COLO668 (cell line): ENCODE data around the gene PPP6R2.
A peak's percentile ranks its signal among the peaks of the same experiment; 100 is the strongest.

Experiments used
- DNase-seq: peaks from one replicate; lab custom pipeline; 2025; ENCODE audit not compliant: unreplicated experiment; lab: John Stamatoyannopoulos, UW

PPP6R2 gene

DNA sequence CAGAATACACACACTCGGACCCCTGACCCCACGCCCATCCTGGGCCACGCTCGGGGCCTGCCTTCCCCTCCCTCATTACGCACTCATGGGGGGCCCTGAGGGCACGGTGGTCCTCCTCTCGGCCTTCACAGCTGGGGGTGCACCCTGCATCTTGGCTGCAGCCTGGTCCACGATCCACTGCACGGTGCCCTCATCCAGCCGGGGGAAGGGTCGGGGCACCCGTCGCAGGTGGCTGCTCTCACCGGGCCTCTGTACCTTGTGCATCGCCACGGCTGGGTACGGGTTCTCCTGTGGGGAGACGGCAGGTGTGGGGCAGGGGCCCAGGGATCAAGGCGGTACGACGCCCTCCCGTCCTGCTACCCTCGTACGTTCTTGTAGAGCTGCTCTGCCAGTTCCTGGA is 121.3 kb downstream of the PPP6R2 start:
- no peak for DNase-seq

DNA sequence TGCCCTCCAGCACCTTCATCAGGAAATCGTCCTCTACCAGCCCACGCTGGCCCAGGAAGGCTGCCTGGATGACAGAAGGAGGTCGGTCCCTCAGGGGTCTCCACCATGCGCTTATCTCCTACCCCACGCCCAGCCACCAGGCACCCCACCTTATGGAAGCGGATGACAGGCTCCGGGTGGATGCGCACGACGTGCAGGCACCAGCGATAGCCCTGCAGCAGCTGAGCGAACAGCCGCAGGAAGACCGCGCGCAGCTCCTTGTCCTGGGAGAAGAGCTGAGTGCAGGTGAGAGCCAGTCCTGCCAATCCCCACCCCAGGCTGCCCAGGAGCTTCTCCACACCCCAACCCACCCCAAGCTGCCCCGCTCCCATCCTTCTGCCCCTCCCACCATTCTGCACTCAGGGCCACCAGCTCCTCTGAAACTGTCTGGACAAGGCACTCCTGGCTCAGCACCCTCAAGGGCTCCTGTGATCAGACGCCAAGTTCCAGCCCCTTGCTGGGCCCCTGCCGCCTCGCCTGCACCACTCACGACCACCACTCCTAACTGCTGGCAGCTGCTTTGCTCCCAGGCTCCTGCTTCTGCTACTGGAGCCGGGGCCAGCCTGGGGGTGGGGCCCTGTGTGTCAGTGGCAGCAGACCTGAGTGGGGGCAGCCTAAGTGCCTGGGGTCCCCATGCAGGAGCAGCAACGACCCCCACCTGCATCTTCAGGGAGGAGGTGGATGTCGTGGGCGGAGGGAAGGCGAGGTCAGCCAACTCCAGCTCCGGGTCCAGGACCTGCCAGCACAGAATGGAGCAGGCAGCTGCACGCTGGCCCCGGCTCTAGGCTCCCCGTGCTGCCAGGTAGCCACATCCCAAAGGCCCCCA is 122.2 kb downstream of the PPP6R2 start:
- DNase-seq, result no peak

DNA sequence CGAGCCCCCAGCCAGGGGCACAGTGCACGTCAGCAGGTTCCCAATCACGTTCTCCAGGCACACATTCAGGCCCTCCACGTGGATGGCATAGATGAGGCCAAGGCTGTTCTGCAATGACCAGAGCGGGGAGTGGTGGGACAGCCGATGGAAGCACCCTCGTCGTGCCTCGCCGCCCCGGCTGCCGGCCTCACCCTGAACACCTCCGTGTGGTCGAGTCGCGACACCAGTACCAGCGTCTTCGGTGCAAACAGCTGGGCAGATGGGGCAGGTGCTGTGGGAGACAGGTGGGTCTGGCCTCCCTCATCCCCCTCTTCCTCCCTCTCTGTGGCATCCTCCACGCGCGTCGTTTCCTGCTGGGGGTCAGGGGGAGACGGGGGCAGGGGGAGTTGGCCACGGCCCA is 124.2 kb downstream of the PPP6R2 start:
- no peak for DNase-seq

DNA sequence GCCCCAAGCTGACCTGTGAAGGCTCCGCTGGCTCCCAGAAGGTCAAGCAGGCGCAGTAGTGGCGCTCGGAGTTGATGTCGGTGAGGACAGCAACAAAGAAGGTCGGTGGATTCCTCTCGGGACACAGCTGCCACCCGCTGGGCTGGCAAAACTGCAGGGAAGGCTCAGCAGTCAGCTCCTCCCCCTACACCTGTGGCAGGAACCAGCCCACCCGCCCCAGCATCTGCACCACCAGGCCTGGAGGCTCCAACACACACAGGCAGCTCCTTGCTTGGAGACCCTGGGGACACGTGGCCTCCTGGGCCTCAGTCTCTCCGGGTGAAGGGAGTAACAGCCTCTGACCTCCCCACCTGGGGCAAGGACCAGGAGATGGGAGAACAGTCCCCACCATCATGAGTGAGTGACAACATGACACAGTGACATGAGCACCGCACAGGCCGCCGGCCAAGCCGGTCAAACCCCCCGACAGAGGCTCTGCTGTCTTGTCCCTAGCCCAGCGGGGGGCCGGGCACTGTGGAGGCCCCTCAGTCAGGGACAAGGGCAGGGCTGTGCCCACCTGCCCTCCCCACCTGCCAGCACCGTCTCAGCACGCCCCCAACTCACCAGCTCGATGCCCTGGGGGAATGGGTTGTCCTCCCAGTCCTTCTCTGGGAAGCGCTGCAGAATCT is 124.8 kb downstream of the PPP6R2 start:
- peak; percentile 54 for DNase-seq

DNA sequence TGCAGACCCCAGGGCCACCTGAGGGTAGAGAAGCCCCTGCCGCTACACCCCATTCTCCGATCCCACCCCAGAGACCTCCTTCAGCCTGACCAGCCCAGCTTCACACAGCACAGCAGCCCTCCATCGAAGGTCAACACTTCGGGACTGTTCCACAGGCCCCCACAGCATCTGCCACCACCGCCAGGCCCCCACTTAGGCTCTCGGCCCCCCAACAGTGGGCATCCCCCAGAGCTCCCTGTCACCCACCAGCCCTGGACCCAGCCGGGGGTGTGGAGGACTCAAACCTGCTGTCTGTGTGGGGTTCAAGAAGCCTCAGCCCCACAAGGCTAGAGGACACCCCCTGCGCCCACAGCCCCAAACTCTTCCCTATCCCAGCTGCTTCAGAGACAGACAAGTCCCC is 125.5 kb downstream of the PPP6R2 start:
- no peak for DNase-seq

DNA sequence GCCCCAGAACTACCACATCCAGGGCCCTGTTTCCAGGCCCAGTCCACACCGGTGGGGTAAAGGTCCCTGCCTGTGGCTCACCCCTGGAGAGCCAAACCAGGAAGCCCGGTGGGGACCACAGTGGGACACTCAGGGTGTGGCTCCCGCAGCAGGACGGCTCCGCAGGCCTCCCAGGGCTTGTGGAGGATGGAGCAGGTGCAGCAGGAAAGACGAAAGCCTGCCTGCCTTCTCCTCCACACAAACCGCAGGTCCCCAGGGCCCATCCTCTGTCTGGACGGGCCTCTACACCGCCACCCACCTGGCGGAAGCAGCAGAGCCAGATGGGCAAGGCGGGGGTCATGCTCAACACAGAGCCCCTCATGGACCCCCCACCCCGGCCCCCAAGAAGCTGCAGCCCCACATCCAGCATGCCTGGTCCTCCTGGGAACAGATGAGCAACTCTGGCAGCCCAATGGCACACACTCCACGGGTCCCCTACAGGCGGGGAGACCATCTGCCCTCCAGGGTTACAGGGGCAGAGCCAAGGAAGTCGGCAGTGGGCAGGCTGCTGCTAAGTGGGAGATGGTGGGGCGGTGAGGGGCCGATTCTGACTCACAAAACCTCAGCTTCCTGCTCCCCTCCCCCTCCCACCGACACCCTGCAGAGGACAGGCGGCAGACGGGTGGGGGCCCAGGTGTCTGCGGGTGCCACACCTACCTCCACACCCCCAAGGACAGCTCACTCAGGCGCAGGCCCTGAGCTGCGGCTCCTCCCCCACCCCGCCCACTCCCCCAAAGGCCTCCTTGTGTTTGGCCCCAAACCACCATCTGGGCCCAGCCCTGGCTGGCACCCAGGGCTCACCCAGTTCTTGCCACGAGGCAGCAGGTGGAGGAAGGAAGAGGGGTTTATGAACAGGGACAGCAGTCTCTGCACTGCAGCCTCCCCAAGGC is 126.5 kb downstream of the PPP6R2 start:
- peak; percentile 93 for DNase-seq

DNA sequence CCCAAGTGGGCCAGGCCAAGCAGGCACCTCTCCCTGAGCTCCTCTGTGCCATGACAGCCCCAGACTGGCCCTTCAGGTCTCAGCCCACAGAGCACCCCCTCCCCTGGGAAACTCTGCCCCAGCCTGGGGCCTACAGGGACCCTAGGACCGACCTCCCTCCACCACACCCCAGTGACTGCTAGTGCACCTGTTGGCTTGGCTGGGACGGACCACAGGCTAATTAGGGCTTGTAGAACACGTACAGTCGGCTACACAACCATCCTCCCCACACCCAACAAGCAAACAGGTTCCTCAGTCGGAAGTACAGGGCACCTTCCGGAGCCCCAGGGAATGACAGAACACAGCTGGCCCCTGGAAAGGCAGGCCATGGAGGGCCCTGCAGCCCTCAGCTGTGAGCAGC is 127.4 kb downstream of the PPP6R2 start:
- peak; percentile 71 for DNase-seq

DNA sequence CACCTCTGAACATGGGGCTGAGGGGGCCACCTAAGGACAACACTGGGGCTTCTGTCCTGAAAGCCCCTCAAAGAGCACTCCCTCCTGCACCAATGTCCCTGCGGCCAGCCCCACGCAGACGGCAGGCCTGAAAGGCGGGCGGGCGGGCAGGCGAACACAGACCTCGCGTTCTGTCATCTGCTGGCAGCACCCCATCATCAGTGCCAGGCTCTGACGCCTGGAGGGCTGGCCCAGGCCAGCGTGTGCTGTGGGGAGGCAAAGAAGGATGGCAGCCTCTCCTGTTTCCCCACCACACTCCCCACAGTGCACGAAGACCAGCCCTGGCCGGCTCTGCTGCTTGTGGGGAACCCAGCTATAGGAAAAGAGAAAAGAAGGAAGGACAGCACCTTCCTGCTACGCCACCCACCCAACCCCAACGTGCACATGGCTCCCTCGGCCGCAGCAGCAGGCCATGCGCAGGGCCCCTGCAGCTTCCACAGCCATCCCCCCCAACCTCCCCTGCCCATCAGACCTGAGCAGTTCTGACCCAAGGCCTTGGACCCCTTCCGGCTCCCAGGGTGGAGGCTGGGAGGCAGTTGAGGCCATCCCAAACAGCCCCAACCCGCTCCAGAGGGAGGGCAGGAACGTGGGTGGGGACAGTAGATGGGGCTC is 128.2 kb downstream of the PPP6R2 start:
- no peak for DNase-seq

DNA sequence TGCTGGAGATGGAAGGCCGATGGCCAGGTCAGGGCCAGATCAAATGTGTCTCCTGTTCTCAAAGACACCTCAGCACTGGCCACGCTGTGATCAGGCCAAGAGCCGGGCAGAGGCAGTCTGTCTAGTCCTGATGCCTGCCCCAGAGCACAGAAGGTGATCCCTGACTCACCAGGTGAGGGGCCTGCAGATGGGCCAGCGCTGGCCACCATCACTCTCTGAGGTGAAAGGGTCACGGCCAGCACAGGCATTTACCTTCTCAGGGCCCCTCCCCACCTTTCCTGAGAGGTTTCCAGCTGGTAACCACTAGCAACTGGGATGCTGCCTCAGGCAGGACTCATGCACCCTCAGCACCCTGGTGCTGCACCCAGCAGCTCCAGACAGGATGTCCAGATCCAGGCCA is 128.8 kb downstream of the PPP6R2 start:
- DNase-seq, result no peak

DNA sequence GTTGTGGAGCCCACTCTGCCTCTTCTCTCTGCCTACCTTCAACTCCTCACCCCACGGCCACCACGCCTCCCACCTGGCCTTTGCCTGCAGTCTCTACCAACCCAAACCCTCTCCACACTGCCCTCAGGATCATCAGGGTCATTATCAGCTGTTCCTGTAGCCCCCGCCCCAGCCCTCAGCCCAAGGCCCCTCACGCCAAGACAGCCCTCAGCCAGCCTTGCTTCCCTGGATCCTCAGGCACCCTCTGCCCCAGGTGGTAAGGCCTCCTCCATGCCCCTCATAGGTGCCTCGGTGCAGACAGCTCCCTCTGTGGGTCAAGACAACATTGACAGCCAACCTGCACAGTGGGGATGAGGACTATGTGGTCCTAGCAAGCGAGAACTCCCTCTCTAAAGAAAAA is 130.0 kb downstream of the PPP6R2 start:
- peak; percentile 30 for DNase-seq

DNA sequence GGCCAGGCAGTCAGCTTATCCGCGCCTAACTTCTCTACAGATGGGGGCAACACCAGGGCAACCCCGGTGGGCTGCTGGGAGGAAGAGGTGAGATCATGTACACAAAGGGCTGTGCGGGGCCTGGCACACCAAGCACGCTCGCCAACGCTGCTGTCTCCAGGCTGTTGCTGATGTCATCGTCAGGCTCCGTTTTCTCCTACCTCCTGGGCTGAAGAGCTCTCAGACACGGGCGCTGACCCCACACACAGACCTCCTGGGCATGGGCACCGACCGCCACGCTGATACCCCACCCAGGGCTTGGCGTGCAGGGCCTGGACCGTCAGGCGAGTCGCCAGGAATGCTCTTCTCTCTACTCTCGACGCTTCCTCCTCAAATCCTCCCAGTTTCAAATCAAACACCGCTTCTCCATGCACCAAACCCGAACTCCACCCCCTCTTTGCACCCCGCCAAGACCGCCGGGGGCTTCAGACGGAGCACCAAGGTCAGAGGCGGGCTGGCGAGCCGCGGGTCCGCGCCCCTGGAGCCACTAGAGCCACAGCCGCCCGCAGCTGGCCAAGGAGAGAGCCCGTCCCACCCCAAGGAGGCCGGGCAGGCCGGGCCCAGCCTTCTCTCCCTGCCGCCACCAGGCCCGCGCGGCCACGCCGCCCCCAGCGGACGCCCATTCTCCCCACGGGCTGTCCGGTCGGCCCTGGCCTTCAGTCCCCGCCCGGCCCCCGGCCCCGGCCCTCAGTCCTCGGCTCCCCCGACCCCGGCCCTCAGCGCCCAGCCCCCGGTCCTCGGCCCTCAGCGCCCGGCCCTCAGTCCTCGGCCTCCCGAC is 130.9 kb downstream of the PPP6R2 start:
- peak; percentile 46 for DNase-seq

DNA sequence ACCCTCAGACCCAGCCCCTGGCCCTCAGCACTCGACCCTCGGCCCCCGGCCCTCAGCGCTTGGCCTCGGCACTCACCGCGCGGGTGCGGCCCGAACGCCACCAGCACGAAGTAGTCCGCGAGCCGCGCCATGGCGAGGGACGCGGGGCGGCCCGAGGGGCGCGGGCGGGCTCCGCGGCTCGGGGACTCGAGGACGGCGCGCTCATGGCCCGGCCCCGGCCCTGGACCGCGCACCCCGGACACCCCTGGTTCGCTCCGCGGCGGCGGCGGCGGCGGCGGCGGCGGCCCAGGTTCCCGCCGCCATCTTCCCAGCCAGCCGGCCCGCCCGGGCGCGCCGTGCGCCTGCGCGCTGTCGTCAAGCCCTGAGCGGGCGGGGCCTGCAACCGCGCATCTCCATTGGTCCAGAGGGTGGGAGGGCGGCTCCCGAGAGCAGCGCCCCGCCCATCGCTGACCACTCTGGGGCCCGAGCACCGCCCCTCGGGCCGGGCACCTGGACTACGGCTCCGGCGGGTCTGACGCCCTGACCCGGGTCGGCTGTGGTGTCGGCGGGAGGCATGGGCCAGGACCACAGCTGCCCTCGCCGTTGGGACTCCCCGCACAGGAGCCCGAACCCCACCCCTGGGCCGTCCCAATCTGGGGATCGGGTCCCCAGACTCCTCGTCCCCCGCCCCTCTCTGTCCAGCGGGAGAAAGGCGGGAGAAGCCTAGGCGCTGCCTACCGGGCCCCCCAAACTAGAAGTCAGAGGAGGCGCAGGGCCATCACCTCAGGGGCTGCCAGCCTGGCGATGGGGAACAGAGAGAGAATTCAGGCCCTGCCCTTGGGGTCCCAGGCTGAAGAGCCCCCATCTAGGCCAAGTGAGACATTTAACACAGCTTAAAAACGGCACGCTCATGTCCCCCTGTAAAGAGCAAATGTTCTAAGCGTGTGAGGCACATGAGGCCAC is 131.9 kb downstream of the PPP6R2 start, which contains the start of gene SBF1:
TSS of gene SBF1 (minus strand) at position 326 of the 942 bp plus-strand sequence. CDS start at position 131, 195 bp downstream.
- DNase-seq, result peak; percentile 95

DNA sequence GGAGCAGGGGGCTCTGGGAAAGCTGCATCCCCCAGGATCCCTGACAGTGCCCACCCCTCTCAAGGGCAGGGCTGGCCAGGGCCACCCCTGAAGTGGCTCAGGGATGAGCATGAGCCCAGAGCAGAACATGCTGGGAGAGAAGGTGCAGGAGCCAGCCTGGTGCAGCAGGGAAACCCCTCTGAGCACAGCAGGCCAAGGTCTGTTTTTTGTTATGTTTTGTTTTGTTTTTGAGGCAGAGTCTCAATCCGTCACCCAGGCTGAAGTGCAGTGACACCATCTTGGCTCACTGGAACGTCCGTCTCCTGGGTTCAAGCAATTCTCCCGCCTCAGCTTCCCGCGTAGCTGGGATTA is 132.5 kb downstream of the PPP6R2 start:
- no peak for DNase-seq

DNA sequence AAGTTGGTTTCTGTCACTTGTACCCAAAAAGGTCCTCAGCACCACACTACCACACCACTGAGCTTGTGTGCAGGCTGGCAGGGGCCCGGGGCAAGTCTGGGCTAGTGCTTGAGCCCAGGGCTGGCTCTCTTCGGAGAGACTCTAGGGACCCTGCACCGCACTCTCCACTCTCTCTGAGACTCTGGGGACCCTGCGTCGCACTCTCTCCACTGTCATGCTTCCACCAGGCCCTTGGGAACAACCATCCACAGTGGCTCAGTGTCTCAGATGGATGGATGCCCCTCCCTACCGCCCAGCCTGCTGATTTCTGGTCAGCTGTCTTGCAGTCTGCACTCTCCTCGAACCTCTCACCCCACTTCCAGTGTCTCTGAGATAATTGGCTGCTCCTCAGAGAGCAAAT is 133.7 kb downstream of the PPP6R2 start:
- no peak for DNase-seq

DNA sequence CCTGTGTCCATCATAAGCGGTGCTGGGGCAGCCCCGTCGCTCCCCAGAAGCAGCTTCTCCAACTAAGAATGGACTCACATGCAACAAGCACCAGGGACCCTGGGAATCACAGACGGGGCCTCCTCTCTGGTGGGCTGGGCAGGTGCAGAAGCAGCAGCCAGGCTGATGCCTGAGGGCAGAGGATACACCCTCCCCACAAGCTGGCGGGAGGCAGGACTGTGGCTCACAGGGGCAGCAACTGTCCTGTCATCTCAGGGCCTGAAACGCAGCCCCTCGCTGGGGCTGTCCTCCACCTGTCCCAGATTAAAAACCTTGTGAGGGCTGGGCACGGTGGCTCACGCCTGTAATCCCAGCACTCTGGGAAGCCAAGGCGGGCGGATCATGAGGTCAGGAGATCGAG is 134.8 kb downstream of the PPP6R2 start:
- no peak for DNase-seq

DNA sequence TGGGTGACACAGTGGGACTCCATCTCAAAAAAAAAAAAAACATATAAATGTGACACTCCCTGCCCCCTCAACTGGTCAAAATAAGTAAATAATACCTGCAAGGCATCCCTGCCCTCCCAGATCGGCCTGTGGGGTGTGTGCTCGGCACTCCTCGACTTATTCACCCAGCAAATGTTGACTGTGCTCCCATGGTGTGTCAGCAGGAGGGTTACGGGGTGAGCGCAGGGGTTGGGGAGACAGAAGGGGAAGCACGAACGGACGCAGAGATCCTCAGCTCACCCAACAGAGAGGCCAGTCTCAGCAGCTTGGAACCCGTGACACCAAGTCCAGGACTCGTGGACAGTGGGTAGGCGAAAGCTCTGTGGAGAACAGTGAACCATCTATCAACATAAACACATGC is 136.6 kb downstream of the PPP6R2 start:
- DNase-seq, result no peak

DNA sequence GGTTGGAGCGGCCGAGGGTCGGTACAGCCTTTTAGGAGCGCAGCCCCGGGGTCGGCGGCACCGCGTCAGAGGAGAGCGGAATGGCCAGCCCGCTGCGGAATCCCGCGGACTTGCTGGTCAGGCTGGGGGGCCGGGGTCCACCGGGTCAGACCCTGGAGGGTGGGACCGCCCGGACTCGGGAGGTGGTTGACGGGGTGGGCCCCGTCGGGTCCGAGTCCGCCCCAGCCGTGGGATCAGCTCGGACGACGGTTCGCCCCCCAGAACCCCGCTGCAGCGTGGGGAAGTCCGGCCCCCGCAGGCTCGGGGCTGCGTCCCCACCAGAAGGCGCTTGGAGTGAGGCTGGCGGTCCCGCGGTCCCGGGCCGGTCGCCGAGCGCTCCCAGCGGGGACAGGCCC is 137.9 kb downstream of the PPP6R2 start:
- DNase-seq, result no peak

DNA sequence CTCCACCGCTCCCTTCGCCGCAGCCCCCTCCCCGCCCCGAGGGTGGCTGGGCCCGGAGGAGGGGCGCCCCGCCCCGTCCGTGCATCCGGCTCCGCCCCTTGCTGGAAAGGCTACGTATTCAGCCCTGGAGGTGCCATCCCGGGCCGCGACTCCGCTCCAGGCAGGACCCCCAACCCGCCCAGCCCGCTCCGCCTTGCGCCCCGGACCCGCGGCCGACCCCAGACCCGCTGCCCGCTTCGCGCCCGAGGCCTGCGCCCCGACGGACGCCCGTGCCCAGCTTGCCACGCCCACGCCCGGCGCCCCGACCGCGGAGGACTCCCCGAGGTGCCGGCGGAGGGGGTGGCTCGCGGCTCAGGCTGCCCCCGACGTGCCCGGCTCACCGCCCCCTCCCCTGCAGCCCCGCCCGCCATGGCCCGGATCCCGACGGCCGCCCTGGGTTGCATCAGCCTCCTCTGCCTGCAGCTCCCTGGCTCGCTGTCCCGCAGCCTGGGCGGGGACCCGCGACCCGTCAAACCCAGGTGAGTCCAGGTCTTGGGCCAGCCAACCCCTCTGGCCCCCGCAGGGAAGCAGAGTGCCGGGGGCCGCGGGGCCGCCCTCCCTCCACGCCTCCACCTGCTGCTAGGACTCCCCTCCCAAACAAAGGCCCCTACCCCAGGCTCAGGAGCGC is 138.4 kb downstream of the PPP6R2 start, which contains the start of gene ADM2:
TSS of gene ADM2 (plus strand) at position 104 of the 667 bp plus-strand sequence. CDS start at position 409, 305 bp downstream.
- DNase-seq, result peak; percentile 36
